Lung (tissue), 12 donors: ENCODE data around the gene MSMP. TPM values are rescaled to one million over a fixed set of nuclear protein-coding genes. Genes with fewer than 3 reads are reported as not detected.

Source experiments
- ATAC-seq: fragments of 200-7000 bp; cut with Tn5 transposase; one replicate; pipeline ENCODE4 v1.9.1; 2020; ENCODE audit warnings: moderate number of reproducible peaks; ENCODE audit not compliant: insufficient read depth, low FRiP score
- DNase-seq, 3 donors: peaks; one replicate each; pipeline ENCODE4 v3.0.0-alpha.2; 2013 to 2017
- H3K27ac ChIP-seq, 2 donors: one replicate each; pipeline ENCODE4 v1.5.1; 2013; ENCODE audit warnings: mild to moderate bottlenecking in 2 of 2, moderate library complexity in 2 of 2, control low read depth in 1 of 2, inconsistent platforms in 1 of 2, low read depth in 1 of 2, low read length in 1 of 2
- H3K27me3 ChIP-seq, 3 donors: one replicate each; pipeline ENCODE4 v1.5.1; 2013; ENCODE audit warnings: low read length in 2 of 3; ENCODE audit not compliant: control insufficient read depth in 3 of 3, insufficient read depth in 3 of 3
- H3K36me3 ChIP-seq, 4 donors: one replicate each; pipeline ENCODE4 v1.5.1; 2013; ENCODE audit warnings: low read length in 4 of 4, mild to moderate bottlenecking in 1 of 4, moderate library complexity in 1 of 4; ENCODE audit not compliant: control insufficient read depth in 4 of 4, insufficient read depth in 4 of 4
- H3K4me1 ChIP-seq, 5 donors: one replicate each; pipeline ENCODE4 v1.5.1; 2013; ENCODE audit warnings: low read length in 5 of 5, mild to moderate bottlenecking in 2 of 5, moderate library complexity in 1 of 5; ENCODE audit not compliant: control insufficient read depth in 5 of 5, insufficient read depth in 5 of 5
- H3K4me3 ChIP-seq: one replicate; pipeline ENCODE4 v1.5.1; 2013; ENCODE audit warnings: mild to moderate bottlenecking, control low read depth, moderate library complexity
- H3K9ac ChIP-seq, 2 donors: one replicate each; pipeline ENCODE4 v1.5.1; 2013; ENCODE audit warnings: low read length in 2 of 2, control low read depth in 1 of 2; ENCODE audit not compliant: insufficient read depth in 1 of 2
- H3K9me3 ChIP-seq, 4 donors: one replicate each; pipeline ENCODE4 v1.5.1; 2013; ENCODE audit warnings: low read length in 3 of 4, mild to moderate bottlenecking in 1 of 4, moderate library complexity in 1 of 4; ENCODE audit not compliant: control insufficient read depth in 4 of 4, insufficient read depth in 3 of 4
- WGBS, 2 donors: extraction: QIAGEN DNeasy Blood & Tissue Kit; methylation state at CpG; one replicate each; pipeline ENCODE4 v1.1.7; 2013; 5-methylcytosine and 5-hydroxymethylcytosine counted together
- polyA plus RNA-seq, 2 donors: library from polyadenylated mRNA; stranded (reverse); fragments of 200-250 nt; gene quantifications; one replicate each; pipeline ENCODE4 v1.2.1, GENCODE V29; 2013
- total RNA-seq, 2 donors: library from RNA; depleted of rRNA in 1 of 2; stranded (reverse); fragments of >200 nt in 1 of 2; gene quantifications; one replicate each; pipeline ENCODE4 v1.2.1, GENCODE V29; 2014 to 2021
- TF ChIP-seq, protein P1 (sequence below): IDR thresholded peaks from 2 replicates; pipeline ENCODE4 v1.5.1; 2012; ENCODE audit warnings: mild to moderate bottlenecking; ENCODE audit errors: control extremely low read depth, extremely low read depth
- donor health status: control.
- donor health status: control.
- donor health status: Bipolar disorder and iron deficiency.
- donor health status: healthy.
- donor health status: DM: yes; HTN: yes; CAD: no.

Gene MSMP
- total and polyA plus RNA-seq, 4 donors = 0.62 to 1.6 (median 1.2) TPM; not detected in 1

GRCh38 chr9:35741740-35742139 lies 12.3 kb downstream of the MSMP start:
- no peak for ATAC-seq
- Histone ChIP-seq H3K4me1 (peaks cover 0 to 11% (median 5%) of the 10 kb centered on the region in 5 donors), H3K36me3 (peaks cover 36 to 66% (median 56%) of the 10 kb centered on the region in 4 donors), H3K9ac (no peak overlapping the region), H3K27ac (no peak overlapping the region), H3K27me3 (no peaks in the 10 kb centered on the region), H3K9me3 (no peaks in the 10 kb centered on the region), H3K4me3 (no peak overlapping the region)
- no peak for DNase-seq
- 68 to 82% methylated on average over 7 of the region's 7 CpGs for WGBS, 2 donors
- TF ChIP-seq, protein P1, sequence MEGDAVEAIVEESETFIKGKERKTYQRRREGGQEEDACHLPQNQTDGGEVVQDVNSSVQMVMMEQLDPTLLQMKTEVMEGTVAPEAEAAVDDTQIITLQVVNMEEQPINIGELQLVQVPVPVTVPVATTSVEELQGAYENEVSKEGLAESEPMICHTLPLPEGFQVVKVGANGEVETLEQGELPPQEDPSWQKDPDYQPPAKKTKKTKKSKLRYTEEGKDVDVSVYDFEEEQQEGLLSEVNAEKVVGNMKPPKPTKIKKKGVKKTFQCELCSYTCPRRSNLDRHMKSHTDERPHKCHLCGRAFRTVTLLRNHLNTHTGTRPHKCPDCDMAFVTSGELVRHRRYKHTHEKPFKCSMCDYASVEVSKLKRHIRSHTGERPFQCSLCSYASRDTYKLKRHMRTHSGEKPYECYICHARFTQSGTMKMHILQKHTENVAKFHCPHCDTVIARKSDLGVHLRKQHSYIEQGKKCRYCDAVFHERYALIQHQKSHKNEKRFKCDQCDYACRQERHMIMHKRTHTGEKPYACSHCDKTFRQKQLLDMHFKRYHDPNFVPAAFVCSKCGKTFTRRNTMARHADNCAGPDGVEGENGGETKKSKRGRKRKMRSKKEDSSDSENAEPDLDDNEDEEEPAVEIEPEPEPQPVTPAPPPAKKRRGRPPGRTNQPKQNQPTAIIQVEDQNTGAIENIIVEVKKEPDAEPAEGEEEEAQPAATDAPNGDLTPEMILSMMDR = no peak

GRCh38 chr9:35740243-35740642 lies 13.8 kb downstream of the MSMP start:
- Histone ChIP-seq H3K4me1 (no peaks in the 10 kb centered on the region), H3K27me3 (no peaks in the 10 kb centered on the region), H3K27ac (no peak overlapping the region), H3K4me3 (no peak overlapping the region), H3K9me3 (no peaks in the 10 kb centered on the region), H3K36me3 (peaks cover 36 to 74% (median 62%) of the 10 kb centered on the region in 4 donors), H3K9ac (no peak overlapping the region)
- WGBS, 2 donors = 95 to 96% methylated on average over 6 of the region's 6 CpGs
- TF ChIP-seq, protein P1 = no peak
- ATAC-seq (no peak), DNase-seq (no peak)

DNA sequence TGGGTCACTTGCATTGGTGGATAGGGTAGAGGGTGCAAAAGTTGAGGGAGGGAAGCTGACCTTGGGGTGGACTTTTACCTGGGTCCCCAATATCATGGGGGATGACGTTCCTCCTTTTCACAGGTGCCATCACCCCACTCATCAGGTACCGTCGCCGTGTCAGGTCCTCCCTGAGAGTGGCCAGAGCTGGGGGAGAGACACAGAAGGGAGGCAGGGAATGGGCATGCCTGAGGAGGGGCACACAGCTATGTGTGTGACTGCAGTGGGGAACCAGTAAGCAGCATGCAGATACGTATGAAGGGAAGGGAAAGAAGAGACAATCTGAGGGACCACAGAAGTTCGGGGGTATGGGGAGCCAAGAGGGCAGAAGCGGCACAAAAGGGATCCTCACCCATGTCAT lies 15.2 kb downstream of the MSMP start:
- Histone ChIP-seq H3K27ac (no peak overlapping the region), H3K4me1 (peaks cover 0 to 3% (median 0%) of the 10 kb centered on the region in 5 donors), H3K27me3 (no peaks in the 10 kb centered on the region), H3K9ac (no peak overlapping the region), H3K9me3 (no peaks in the 10 kb centered on the region), H3K36me3 (peaks cover 39 to 74% (median 62%) of the 10 kb centered on the region in 4 donors), H3K4me3 (no peak overlapping the region)
- TF ChIP-seq, protein P1 = no peak
- DNase-seq (no peak), ATAC-seq (no peak)
- WGBS, 2 donors = 93 to 94% methylated on average over 7 of the region's 7 CpGs

DNA sequence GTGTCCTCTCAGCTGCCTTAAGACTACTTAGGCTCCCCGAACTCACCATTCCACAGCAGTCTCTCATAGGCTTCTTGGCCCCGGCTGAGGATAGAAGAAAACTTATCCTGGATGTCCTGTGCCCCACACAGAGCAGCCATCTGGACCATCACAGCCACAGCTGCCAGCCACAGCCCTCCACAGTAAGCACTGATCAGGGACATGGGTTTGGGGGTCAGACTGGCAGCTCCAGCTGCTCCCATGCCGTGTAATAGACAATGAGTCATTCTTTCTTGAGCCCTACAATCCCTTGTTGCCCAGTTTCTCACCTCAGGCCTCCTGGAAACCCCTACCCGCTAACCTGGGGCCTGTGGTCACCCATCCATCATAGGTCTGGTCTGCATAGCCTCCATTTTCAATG lies 15.9 kb downstream of the MSMP start:
- Histone ChIP-seq H3K27ac (no peak overlapping the region), H3K4me3 (no peak overlapping the region), H3K27me3 (no peaks in the 10 kb centered on the region), H3K9ac (no peak overlapping the region), H3K4me1 (peaks cover 0 to 10% (median 4%) of the 10 kb centered on the region in 5 donors), H3K9me3 (no peaks in the 10 kb centered on the region), H3K36me3 (peaks cover 31 to 66% (median 58%) of the 10 kb centered on the region in 4 donors)
- TF ChIP-seq, protein P1 = no peak
- no peak for ATAC-seq
- WGBS, 2 donors = 87 to 89% methylated on average over 4 of the region's 4 CpGs
- DNase-seq = no peak
